PC-9 (cell line): ENCODE measurements around the gene OTX1. TPM values are rescaled to one million over a fixed set of nuclear protein-coding genes. Genes with fewer than 3 reads are reported as not detected.

Source experiments
- BruUV-seq: library from RNA; stranded (reverse); fragments of 400-500 nt; replicated peaks from 2 replicates; lab custom pipeline; 2021; lab: Mats Ljungman, UMichigan
- CTCF ChIA-PET: fragments of 300-600 bp; sonication (Branson Sonifier 250); formaldehyde crosslinking; loops from one replicate; lab custom pipeline; 2022; ENCODE audit warnings: antibody characterized with exemption; lab: Charles Lee
- POLR2A ChIA-PET: fragments of 300-600 bp; sonication (Branson Sonifier 250); formaldehyde crosslinking; loops from one replicate; lab custom pipeline; 2022; ENCODE audit warnings: antibody characterized with exemption; ENCODE audit not compliant: unreplicated experiment; lab: Charles Lee
- DNase-seq, 2 experiments: peaks; one replicate each; pipeline versions ENCODE4 v3.0.0 to v3.0.0-alpha.2; 2015 to 2022; ENCODE audit warnings: mixed read lengths in 1 of 2
- H2AFZ ChIP-seq: fragments of 200-600 bp; sonication (generic); 2 replicates; pipeline ENCODE4 v1.8.1; 2017; ENCODE audit warnings: antibody characterized with exemption
- H3F3A ChIP-seq: fragments of 200-600 bp; sonication (generic); 2 replicates; pipeline ENCODE4 v1.8.1; 2017; ENCODE audit warnings: antibody characterized with exemption, mild to moderate bottlenecking, low read depth; ENCODE audit not compliant: insufficient read depth
- H3K27ac ChIP-seq: fragments of 200-600 bp; sonication (generic); 2 replicates; pipeline ENCODE4 v1.6.1; 2016; ENCODE audit warnings: mixed run types
- H3K27me3 ChIP-seq: fragments of 200-600 bp; sonication (generic); 2 replicates; pipeline ENCODE4 v1.6.1; 2016; ENCODE audit warnings: low read depth, mixed run types; ENCODE audit not compliant: insufficient read depth
- H3K36me3 ChIP-seq: fragments of 200-600 bp; sonication (generic); 2 replicates; pipeline ENCODE4 v1.6.1; 2016; ENCODE audit warnings: low read depth, mixed run types
- H3K4me1 ChIP-seq: fragments of 200-600 bp; sonication (generic); replicated peaks from 2 replicates; pipeline ENCODE4 v1.6.1; 2016; ENCODE audit warnings: mixed run types; ENCODE audit not compliant: insufficient read depth
- H3K4me2 ChIP-seq: fragments of 200-600 bp; sonication (generic); 2 replicates; pipeline ENCODE4 v1.6.1; 2017; ENCODE audit warnings: mixed run types
- H3K4me3 ChIP-seq: fragments of 200-600 bp; sonication (generic); 2 replicates; pipeline ENCODE4 v1.6.1; 2016; ENCODE audit warnings: mixed run types
- H3K79me2 ChIP-seq: fragments of 200-600 bp; sonication (generic); 2 replicates; pipeline ENCODE4 v1.6.1; 2017; ENCODE audit warnings: low read depth, mixed run types
- H3K9me2 ChIP-seq: fragments of 200-600 bp; sonication (generic); 2 replicates; pipeline ENCODE4 v1.8.1; 2017; ENCODE audit warnings: mild to moderate bottlenecking; ENCODE audit not compliant: insufficient read depth
- H3K9me3 ChIP-seq: fragments of 200-600 bp; sonication (generic); 2 replicates; pipeline ENCODE4 v1.8.1; 2016; ENCODE audit warnings: low read depth; ENCODE audit not compliant: insufficient read depth
- H4K20me1 ChIP-seq: fragments of 200-600 bp; sonication (generic); 2 replicates; pipeline ENCODE4 v1.8.1; 2017; ENCODE audit not compliant: insufficient read depth
- EZH2 ChIP-seq: fragments of 200-600 bp; sonication (generic); IDR thresholded peaks from 2 replicates; pipeline ENCODE4 v1.8.0; 2017; ENCODE audit warnings: antibody characterized with exemption, low read depth
- intact Hi-C: fragments of 100-400 bp; cut with micrococcal nuclease; formaldehyde crosslinking; loops from one replicate; pipeline ENCODE4 v1.10.0; 2022; ENCODE audit not compliant: unreplicated experiment
- total RNA-seq: library from RNA; stranded (reverse); gene quantifications from 2 replicates; pipeline ENCODE4 v1.2.3, GENCODE V29; 2021
- TF ChIP-seq, protein P1 (sequence below): fragments of 200-600 bp; sonication (generic); conservative IDR thresholded peaks from 2 replicates; pipeline ENCODE4 v1.6.1; 2017; ENCODE audit warnings: mixed run types, antibody characterized with exemption, mild to moderate bottlenecking, moderate library complexity

OTX1 gene
- total RNA-seq, 1 experiment from 2014 or later, result 6.8 TPM

DNA sequence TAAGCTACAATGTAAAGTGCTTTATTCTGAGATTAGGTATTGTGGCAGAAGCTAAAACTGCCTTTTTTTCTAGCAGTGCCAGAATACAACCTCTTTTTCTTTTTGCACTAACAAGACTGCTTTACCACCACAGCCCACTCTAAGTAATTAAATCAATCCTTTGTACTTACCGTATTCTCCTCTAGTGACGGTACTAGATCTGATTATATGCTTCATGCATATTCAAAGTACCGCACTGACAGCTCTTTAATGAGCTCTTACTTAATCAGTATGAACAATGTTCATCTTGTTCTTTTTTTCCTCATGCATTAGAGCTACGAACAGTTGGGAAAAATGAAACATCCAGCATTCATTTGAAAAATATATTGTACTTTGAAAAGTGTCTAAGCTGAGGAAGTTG lies 16.1 kb upstream of the OTX1 start:
- H3K9me2 ChIP-seq, result no peaks in the 10 kb centered on the region
- TF ChIP-seq EZH2, result no peak
- TF ChIP-seq, protein P1, sequence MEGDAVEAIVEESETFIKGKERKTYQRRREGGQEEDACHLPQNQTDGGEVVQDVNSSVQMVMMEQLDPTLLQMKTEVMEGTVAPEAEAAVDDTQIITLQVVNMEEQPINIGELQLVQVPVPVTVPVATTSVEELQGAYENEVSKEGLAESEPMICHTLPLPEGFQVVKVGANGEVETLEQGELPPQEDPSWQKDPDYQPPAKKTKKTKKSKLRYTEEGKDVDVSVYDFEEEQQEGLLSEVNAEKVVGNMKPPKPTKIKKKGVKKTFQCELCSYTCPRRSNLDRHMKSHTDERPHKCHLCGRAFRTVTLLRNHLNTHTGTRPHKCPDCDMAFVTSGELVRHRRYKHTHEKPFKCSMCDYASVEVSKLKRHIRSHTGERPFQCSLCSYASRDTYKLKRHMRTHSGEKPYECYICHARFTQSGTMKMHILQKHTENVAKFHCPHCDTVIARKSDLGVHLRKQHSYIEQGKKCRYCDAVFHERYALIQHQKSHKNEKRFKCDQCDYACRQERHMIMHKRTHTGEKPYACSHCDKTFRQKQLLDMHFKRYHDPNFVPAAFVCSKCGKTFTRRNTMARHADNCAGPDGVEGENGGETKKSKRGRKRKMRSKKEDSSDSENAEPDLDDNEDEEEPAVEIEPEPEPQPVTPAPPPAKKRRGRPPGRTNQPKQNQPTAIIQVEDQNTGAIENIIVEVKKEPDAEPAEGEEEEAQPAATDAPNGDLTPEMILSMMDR, result no peak
- no peak for DNase-seq
- CTCF ChIA-PET, result no interaction called here
- H3K9me3 ChIP-seq, result no peaks in the 10 kb centered on the region
- no peaks in the 10 kb centered on the region for H4K20me1 ChIP-seq
- no peak overlapping the region for H3K4me2 ChIP-seq
- H3K27ac ChIP-seq, result no peak overlapping the region
- no peaks in the 10 kb centered on the region for H3K27me3 ChIP-seq
- no TSS peak for BruUV-seq
- H3F3A ChIP-seq, result no peaks in the 10 kb centered on the region
- no peaks in the 10 kb centered on the region for H3K4me1 ChIP-seq
- intact Hi-C loops, result no loop called here
- no peaks in the 10 kb centered on the region for H3K79me2 ChIP-seq
- no peak overlapping the region for H2AFZ ChIP-seq
- H3K4me3 ChIP-seq, result no peak overlapping the region
- H3K36me3 ChIP-seq, result no peaks in the 10 kb centered on the region
- POLR2A ChIA-PET, result no interaction called here

DNA sequence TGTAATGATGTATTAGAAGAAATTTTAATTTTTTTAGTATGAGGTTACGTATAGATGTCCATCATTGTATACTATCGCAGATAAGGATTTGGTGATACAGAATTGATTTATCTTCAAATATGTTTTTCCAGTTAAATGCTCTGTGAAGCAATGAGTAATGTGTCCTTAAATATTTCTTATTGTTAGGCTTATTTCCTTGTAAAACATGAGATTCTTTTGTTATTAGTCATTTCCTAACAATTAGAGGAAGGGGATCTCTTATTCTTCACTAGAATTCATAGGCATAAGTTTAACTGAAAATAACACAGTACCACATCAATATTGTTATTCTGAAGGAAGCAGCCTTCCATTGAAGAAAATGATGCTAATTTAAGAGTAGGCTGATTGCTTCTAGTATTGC lies 15.5 kb upstream of the OTX1 start:
- POLR2A ChIA-PET, result no interaction called here

DNA sequence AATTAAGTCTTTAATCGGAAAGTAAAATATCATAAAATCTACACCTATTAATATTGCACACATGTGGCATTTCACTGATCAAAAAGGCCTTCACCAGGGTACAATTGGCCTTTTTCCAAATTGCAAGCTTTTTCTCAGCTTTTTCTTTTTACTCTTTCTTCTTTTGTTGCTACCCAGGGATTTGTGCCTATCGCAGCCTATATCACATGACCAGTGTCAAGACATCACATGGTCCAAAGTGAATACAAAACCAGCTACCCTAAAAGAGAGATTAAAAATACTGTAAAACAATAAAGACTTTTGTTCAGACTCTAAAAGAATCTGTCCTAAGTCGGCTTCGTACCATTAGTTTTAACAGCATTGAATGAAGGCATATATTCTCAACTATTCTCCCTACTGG lies 15.0 kb upstream of the OTX1 start:
- no peaks in the 10 kb centered on the region for H3K9me2 ChIP-seq
- no peaks in the 10 kb centered on the region for H3K79me2 ChIP-seq
- no peak overlapping the region for H3K27ac ChIP-seq
- CTCF ChIA-PET, result no interaction called here
- no peak for DNase-seq
- TF ChIP-seq, protein P1, result no peak
- no peaks in the 10 kb centered on the region for H3K36me3 ChIP-seq
- no peaks in the 10 kb centered on the region for H3K9me3 ChIP-seq
- no TSS peak for BruUV-seq
- no peaks in the 10 kb centered on the region for H4K20me1 ChIP-seq
- H3K4me3 ChIP-seq, result no peak overlapping the region
- intact Hi-C loops, result no loop called here
- no peaks in the 10 kb centered on the region for H3F3A ChIP-seq
- no peak overlapping the region for H3K4me2 ChIP-seq
- H2AFZ ChIP-seq, result no peak overlapping the region
- POLR2A ChIA-PET, result interaction anchor here (0.6 kb wide), 1 partner anchor 697 kb away, joined by 3 read pairs; no protein-coding TSS in a partner anchor
- no peaks in the 10 kb centered on the region for H3K4me1 ChIP-seq
- H3K27me3 ChIP-seq, result no peaks in the 10 kb centered on the region

More for the DNA sequence above, 15.5 kb upstream of the OTX1 start:
- H3F3A ChIP-seq, result no peaks in the 10 kb centered on the region
- H3K27me3 ChIP-seq, result no peaks in the 10 kb centered on the region
- no peaks in the 10 kb centered on the region for H3K9me3 ChIP-seq
- CTCF ChIA-PET, result no interaction called here
- intact Hi-C loops, result no loop called here
- H3K9me2 ChIP-seq, result no peaks in the 10 kb centered on the region
- DNase-seq, result no peak
- no peak overlapping the region for H2AFZ ChIP-seq
- no TSS peak for BruUV-seq
- no peaks in the 10 kb centered on the region for H3K79me2 ChIP-seq
- no peaks in the 10 kb centered on the region for H3K36me3 ChIP-seq
- H3K4me3 ChIP-seq, result no peak overlapping the region
- H3K4me2 ChIP-seq, result no peak overlapping the region
- TF ChIP-seq EZH2, result no peak
- TF ChIP-seq, protein P1, result no peak
- no peaks in the 10 kb centered on the region for H3K4me1 ChIP-seq
- H4K20me1 ChIP-seq, result no peaks in the 10 kb centered on the region
- no peak overlapping the region for H3K27ac ChIP-seq
